Right renal pelvis (tissue), 4 donors: Measurements from ENCODE around the gene TRIM9. TPM values are rescaled to one million over a fixed set of nuclear protein-coding genes. Genes with fewer than 3 reads are reported as not detected.
"Not testable (repeated sequence)": the region's sequence is repeated elsewhere in the genome, so short reads cannot be mapped to it uniquely, and the experiment has no call there.

Experiments
- DNase-seq, 4 donors: peaks; one replicate each; pipeline ENCODE4 v3.0.0-alpha.2; 2013; ENCODE audit warnings: low read depth in 4 of 4, low spot score in 3 of 4, missing footprints in 1 of 4
- polyA plus RNA-seq, 4 donors: library from polyadenylated mRNA; unstranded; fragments of 120-200 nt; gene quantifications; one replicate each; pipeline ENCODE4 v1.2.1, GENCODE V29; 2013; ENCODE audit not compliant: insufficient read length in 4 of 4

TRIM9 gene
- polyA plus RNA-seq, 4 donors: 1.2 to 2.6 (median 2.3) TPM

DNA sequence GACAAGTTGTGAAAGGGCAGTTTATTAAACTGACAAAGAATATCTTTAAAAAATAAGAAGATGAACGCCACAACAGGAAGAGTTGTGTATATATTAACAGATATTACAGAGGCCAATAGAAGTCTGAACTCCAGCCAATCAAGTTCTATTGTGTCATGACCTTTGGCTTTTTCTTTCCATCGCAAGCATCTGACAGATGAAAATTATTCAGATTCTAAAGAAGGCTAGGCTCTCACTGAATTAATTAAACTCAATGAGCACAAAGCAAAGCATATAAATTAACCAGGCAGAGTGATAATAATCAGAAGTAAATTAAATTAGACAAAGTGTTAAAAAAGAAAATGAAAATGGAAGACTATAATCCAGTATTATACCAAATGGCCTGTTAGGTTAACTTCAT lies 88.6 kb downstream of the TRIM9 start:
- DNase-seq: no peak

DNA sequence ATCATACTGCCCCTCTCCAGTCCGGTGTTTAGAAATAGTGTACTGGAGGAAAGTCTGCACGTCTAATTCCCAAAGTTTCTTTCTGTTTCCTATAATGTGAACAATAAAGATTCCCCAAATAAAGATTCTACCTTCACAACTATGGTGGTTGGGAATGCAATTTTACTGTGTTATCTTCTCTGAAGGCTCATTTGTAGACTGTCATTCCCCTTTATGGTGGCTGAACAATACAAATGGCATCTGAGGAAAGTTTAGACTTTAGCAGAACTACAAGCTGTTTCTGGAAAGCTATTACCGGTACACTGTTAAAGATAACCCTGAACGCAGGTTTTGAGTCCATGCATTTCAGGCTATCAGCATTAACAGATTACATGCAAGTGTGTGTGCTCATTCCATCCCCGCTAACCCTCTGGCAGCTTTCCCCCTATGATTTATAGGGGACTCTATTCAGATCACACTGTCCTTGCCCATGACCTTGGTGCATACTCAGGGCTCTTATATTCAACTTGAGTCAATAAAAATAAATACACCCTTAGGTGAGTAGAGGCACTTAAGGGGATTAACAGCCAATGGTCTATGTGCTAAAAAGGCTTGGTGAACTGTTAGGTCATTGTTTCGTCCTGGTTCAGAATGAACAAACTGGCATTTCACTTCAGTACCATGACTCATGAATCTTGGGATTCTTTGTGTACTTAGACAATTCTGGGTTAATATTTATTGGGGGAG lies 89.9 kb downstream of the TRIM9 start:
- DNase-seq: no peak

DNA sequence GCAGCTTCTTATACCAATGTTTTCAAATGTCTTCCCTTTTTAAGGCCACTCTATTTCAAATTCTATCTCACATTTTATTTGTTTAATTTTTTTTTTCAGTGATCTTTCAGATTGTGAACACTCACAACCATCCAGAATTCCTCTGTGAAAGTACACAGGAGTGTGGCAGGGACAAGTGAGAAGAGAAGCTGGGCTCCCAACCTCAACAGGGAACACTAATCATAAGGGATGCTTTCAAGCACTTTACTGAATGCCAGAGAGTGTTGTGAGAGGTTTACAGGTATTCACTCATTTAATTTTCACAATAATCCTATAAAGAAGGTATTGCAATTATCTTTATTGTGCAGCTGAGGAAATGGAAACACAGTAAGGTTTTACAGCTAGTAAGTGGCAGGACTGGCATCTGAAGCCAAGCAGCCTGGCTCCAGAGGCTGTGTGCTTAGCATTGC lies 90.5 kb downstream of the TRIM9 start:
- DNase-seq: no peak

DNA sequence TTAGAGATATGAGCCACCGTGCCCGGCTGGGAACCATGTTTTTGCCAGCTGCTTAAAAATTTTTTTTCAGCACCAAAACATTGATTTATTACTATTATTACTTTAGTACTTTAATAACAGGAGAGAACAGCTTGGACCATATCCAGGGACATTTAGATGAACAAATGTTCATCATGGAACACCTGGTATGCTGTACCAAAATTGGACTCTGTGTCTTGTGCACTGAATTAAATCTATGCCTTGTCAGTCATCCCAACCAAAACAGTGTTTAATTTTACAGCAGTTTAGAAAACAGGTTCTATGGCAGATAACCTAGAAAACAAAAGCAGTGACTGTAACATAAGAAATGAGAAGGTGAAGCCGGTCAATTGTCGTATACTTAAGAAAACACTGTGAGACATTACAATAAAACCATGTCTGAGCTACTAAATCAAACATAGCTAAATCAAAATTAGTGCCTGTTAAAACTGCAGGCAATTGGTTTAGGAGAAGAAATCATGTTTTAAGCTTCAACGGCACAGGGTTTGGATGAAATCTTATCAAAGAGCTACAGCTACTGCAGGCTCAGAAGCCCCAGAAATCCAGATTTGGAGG lies 92.4 kb downstream of the TRIM9 start:
- peak in 1 of 4 donors; percentile 13 for DNase-seq

DNA sequence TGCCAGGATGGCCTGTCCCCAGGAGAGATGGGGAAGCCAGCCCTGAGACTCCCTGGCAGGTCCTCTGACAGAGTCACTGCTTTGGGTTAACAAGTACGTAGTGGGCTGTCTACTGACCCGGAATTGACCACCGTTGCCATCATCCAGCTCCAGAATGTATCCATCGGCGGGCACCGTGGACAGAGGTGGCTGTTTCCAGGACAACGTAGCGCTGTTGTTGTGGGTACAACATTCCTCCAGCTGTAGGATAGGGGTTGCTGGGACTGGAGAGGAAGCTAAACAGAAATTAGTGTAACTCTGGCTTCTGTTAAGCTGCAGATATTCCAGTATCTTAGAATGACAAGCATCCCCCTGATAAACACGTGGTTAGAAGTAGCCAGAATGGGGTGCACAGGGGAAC lies 94.3 kb downstream of the TRIM9 start:
- no peak for DNase-seq

DNA sequence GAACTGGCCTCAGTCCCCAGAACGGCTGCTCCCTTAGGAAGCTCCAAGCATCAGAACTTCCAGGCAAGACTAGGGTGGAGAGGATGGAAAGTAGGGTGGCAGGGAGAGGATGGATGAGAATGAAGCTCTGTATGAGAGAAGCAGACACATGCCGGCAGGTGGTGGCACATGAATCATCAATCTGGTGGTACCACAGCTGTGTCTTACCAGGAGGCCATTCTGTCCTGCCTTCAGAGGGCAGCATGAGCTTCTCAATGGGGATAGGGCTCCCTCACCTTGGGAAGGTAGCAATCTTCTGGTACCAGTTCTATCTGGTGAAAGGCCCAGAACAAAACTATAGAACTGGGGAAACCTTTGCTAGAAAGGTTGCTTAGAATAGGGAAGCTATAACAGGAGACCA lies 95.2 kb downstream of the TRIM9 start:
- DNase-seq: no peak

DNA sequence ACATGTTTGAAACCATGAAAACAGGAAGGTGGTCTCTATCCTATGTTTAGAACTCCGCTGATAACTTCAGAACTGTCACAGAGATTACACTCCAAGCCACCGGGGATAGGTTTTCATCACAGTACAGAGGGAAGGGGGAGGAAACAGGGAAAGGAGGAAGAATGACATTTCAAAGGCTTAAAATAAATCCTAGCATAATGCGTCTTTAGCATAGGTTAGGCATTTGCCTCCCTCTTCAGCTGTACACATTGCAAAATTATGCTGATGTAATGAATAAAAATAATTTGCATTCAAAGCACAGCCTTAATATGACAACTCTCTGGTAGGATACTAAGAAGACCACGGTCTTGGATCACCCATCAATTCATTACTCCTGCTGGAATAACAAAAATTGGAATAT lies 96.3 kb downstream of the TRIM9 start:
- DNase-seq: no peak

DNA sequence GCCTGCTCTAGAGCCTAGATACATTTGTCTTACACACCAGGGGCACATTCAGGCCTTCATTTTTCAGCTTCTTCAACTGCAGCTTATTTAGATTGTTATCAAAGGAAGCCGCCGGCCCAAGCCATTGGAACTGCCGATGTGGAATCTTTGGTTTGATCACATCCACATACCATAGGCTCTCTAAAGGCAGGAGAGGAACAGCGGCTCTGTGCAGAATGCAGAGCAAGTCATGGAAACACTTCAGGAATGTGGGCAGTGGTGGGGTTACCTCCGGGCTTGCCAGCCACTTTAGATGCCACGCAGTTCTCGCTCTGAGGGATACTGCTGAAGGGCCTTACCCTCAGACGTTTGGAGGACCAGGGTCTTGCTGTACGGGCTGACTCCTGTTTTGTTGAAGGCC lies 97.2 kb downstream of the TRIM9 start:
- DNase-seq: no peak

DNA sequence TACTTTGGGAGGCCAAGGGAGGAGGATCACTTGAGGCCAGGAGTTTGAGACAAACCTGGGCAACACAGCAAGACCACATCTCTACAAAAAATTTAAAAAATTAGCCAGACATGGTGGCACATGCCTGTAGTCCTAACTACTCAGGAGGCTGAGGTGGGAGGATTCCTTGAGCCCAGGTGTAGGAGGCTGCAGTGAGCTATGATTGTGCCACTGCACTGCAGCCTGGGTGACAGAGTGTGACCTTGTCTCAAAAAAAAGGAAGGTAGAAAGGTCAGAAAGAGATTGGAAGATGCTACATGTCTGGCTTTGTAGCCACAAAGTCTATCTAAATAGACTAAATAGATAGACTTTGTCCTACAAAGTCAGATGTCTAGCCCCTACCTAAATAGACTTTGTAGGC lies 100.7 kb downstream of the TRIM9 start:
- DNase-seq: not testable (repeated sequence)

DNA sequence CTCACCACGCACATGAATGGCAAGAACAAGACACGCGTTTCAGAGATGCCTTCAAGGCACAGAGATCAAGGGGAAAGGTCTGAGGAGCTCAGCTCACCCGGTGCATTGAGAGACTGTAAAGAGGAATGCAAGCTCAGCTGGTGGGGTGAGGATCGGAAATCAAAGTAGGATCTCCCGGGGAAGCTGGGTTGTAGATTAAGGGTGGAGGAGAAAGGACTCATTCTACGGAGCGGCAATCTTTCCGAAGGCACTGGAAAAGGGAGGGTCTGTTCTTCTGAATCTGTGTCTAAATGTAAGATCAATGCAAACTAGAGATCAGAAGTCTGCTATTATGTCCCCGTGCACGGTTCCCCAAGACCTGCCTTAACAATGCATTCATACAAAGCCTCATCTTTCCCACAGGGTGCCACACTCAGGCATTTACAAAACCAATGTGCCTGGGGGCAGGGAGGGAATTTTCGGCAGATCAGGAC lies 109.0 kb downstream of the TRIM9 start:
- no peak for DNase-seq

DNA sequence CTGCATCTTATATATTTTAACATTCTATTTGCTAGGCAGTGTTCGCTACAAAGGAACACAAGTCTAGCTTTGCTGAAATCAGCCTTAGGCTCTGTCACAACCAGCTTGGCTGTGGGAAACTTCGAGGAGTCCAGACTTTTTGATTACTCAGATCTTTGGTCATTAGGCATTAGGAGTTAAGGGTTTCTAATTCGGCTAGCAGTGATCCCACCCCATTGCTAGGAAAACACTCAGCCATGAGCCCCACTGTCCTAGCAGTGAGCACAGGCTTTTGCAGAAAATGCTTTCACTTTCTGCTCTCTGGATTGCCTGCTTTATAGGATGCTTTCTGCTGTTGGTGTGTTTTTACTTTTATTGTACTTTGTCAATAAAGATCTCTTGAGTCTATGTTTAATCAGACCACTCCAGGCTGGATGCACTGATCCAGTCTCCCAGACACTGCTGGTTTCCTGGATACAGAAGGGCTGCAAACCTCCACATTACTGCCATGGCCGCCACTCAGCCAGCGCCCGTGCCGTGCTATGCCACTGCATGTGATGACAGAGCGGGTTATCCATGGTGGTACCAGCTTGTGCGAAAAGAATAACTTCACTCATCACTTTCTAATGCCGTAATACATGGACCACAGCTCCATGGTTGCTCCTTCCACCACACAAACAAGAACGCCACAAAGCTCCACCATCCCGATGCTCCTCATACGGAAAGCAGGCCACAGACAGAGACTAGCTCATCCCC lies 109.6 kb downstream of the TRIM9 start:
- DNase-seq: no peak

DNA sequence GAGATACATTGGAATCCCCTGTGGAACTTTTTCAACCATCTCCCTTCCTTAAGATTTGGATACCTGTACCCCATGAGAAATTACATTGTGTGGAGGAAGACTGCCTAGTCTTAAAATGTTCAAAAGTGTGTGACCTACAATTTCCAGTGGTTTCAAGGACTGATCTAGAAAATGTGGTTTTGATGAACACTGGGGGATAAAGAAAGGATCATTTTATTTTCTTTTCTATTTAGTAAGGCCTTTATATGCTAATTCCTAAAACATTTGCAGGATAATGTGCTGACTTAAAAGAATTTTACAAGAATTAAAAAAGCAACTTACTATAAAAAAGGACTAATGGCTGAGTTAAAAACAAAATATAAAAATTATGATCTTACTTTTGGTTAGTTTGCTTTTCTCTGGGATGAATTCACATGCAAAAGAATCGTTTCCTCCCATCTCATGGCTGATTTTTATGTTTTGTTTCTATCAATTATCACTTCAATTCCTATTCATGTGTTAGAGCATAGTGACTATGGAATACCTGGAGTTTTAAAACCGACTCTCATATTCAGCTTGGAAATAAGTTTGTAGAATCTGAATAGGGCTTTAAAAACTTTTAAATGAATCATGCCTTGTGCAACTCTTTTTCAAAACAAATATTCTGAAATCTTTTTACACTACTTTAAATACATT lies 110.7 kb downstream of the TRIM9 start:
- no peak for DNase-seq

DNA sequence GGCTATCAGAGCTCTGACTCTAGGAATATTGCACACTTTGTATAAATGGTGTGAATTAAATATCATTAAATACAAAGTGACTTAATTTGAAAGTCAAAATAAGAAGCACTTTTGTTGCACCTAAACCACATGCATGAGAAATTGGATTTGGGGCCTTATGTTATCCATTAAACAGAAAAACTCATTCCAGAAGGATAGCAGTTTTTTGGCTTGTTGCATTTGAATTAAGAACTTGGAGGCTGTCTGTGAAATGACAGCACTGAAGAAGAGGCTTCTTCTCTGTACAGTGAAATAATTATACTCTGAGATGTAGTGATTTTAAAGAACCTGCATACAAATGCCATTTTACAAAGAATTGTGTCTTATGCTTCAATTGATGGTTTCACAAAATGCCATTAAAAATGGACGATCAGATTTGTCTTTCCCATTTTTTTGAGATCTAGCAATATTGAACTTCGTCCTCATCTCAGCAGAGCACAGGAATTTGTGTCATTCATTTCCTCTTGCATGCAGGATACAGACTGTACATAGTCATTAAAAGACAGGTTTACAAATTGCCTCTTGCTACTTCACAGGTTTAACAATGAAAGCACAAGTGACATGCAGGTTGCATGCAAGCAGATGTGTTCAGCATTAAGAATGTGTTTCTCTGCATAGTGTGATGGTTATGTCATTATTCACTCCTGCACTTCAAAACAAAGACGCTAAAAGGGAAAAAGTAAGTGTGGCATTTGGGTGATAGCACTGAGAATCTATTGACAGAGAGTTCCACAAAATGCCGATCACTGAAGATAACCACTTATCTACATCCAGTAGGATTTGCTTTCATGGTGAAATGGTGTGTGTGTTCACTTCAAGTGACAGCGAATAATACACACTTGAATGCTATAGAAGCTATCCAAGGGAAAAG lies 114.7 kb downstream of the TRIM9 start:
- DNase-seq: no peak

DNA sequence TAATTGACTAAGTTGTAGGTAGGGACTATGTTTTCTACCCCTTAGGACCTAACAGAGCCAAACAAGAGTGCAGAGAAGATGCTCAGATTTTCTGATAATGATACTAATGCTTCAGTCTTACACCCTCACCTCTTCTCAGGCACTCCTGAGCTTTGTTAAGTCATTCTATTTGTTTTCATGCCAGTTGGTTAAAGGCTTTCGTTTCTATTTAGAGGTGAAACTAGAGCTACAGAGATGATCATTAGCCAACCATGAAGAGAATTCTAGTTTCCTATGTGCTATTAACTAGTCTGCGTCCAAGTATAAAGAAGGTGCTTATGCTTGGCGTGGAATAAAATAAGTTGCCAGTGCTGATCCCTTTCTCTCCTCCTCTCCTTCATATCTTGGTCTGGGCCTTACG lies 116.0 kb downstream of the TRIM9 start:
- no peak for DNase-seq

DNA sequence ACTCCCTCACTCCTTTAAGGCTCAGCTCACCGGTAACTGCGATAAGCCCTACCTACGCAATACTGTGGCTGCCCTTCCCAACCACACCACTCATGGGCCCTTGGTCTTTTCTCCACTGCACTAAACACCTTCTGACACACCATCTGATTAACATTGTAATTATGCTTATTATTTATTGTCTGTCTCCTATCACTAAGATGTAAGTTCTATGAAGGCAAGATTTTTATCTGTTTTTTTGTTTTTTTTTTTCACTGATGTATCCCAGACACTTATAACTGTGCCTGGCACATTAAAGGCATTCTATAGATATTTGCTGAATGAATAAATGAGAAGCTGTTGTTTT lies 116.4 kb downstream of the TRIM9 start:
- DNase-seq: no peak

DNA sequence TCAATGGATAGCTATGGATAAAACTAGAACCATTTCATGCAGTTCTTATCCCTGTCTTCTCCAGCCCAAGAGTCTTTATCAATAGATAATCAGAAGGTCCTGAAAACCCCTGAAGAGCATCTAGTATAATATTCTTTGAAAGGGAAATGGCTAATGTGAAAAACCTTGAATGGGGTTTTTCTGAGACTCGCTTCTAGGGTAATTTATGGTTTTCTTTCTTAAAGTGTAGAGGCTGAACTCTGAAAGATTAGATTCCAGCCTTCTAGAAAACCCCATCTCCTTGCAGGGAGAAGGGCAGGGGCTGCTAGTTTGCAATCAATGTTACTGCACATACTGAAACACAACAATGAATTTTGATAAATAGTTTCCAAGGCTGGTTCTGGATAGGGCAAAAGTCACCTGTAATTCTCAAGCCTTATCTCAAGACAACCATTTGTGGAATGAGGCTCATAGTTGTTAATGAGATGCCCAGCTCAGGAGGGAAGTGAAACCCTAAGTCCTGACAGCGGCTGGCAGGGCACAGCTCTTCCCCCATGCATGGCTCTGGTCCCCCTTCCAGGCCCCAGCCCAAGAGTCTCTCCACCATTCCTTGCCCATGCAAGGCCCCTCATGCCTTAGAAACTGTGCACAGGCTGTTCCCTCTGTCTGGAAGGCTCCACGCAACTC lies 116.9 kb downstream of the TRIM9 start:
- DNase-seq: no peak

DNA sequence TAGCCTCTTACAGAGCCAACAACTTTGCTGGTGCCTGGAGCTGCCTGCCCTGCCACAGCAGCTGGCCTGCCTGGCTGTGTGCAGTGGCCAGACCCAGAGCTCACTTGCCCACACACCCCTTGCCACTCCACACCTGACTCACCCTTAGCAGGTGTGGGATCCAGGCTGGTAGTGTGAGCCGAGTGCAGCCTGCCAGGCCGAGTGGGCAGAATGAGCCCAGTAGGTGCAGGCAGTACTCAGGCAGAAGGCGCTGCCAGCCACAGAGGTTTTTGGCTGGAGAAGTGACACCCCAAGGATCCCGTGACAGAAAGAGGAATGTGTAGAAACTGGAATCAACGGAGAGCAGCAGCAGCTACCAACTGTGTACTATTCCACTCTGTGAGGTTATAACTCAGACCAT lies 120.8 kb downstream of the TRIM9 start:
- no peak for DNase-seq

DNA sequence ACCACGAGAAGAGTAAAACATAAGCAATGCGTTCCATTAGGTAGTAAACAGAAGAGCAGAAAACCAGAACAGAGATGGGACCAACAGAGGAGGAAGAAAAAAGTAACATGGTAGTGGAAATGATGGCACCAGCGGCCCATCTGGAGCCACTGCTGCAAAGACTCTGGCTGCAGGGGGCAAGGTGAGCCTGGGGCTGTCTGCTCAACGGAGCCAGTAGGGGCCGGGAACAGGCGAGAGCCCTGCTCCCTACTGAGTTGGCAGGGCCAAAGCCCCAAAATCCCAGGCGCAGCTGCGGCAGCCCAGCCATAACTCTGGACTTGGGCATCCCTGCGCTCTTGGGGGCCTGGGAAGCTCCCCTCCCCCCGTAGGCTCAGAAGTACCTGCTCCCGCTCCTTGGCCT lies 122.2 kb downstream of the TRIM9 start:
- no peak for DNase-seq

DNA sequence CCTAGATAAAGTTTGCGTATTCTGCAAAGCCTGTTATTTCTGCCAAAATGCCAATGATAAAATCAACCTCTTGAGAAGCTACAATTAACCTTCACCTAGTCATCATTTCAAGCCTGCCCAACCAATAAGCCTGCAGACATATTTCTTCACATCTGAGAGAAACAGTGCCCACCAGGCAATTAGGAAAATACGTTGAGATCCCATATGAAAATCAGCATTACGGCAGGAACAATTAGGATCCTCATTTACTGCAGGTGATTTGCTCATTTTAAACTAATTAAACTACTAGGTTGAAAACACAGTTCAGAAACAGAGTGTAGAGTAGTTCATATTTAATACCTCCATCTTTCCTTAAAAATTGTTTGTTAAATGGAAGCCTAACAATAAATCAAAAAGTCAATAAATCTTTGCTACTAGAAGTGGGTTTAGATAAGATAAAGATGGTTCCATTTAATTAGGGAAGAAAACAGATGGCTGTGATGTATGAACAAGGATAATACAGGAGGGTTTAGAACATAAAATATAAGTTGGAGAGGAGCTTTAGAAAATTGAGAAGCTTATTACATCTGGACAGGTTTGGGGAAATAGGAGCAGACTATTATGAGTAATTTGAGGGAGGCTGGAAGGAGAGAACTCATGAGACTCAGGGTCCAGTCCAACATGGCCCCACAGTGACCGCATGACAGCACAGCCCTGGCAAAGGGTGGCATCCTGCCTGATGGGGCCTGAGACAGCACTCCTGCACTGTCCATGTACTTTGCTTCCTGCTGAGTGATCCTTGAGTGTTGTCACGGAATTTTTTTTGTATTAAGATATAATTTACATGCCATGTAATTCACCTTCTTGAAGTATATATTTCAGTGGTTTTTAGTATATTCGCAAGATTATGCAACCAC lies 123.8 kb downstream of the TRIM9 start:
- DNase-seq: no peak
